Measurements from ENCODE around the gene NPFF.
A peak's percentile ranks its signal among the peaks of the same experiment; 100 is the strongest.

NPFF gene

GRCh38 chr12:53513712-53514410, 6.6 kb upstream of the NPFF start:
- DNase-seq (ENCODE audit: low read depth): no peak

GRCh38 chr12:53510181-53510812, 3.0 kb upstream of the NPFF start:
- DNase-seq (ENCODE audit: low read depth): no peak

GRCh38 chr12:53508534-53509170, 1.4 kb upstream of the NPFF start:
- peak; percentile 80 for DNase-seq (ENCODE audit: low read depth)

- no peak for DNase-seq (ENCODE audit: low read depth)
Measured at GRCh38 chr12:53507603-53507885, 260 bp upstream of the NPFF start.

GRCh38 chr12:53506450-53506785, 866 bp downstream of the NPFF start:
- no peak for DNase-seq (ENCODE audit: low read depth)

- DNase-seq (ENCODE audit: low read depth): no peak
Measured at GRCh38 chr12:53505555-53506449, 1.5 kb downstream of the NPFF start.

- DNase-seq (ENCODE audit: low read depth): no peak
Measured at GRCh38 chr12:53505086-53505485, 2.2 kb downstream of the NPFF start.

- no peak for DNase-seq (ENCODE audit: low read depth)
Measured at GRCh38 chr12:53504004-53504920, 3.0 kb downstream of the NPFF start.

GRCh38 chr12:53502983-53503728, 4.1 kb downstream of the NPFF start:
- no peak for DNase-seq (ENCODE audit: low read depth)

- DNase-seq (ENCODE audit: low read depth): no peak
Measured at GRCh38 chr12:53502331-53502730, 5.0 kb downstream of the NPFF start.

GRCh38 chr12:53501615-53502181, 5.6 kb downstream of the NPFF start:
- DNase-seq (ENCODE audit: low read depth): no peak

- peak; percentile 92 for DNase-seq (ENCODE audit: low read depth)
Measured at GRCh38 chr12:53500776-53501614, 6.3 kb downstream of the NPFF start, which contains the start of gene TARBP2. Gene TARBP2 (plus strand): TSS chr12:53501283. CDS start chr12:53501409, 126 bp downstream.

- DNase-seq (ENCODE audit: low read depth): no peak
Measured at GRCh38 chr12:53500142-53500775, 7.0 kb downstream of the NPFF start.

- DNase-seq (ENCODE audit: low read depth): peak; percentile 48
Measured at GRCh38 chr12:53499266-53500141, 7.8 kb downstream of the NPFF start, which contains the start of gene MAP3K12. Gene MAP3K12 (minus strand): TSS chr12:53499458. CDS start chr12:53487391, 12,067 bp downstream.

- no peak for DNase-seq (ENCODE audit: low read depth)
Measured at GRCh38 chr12:53498235-53498630, 9.1 kb downstream of the NPFF start.

- DNase-seq (ENCODE audit: low read depth): no peak
Measured at GRCh38 chr12:53497461-53497860, 9.8 kb downstream of the NPFF start.

- DNase-seq (ENCODE audit: low read depth): no peak
Measured at GRCh38 chr12:53496752-53497032, 10.6 kb downstream of the NPFF start.

Data from activated T-cell treated with anti-CD3 and anti-CD28 coated beads for 48 hours (primary cell).